Measurements from ENCODE around the gene ARHGAP30. TPM values are rescaled to one million over a fixed set of nuclear protein-coding genes. Genes with fewer than 3 reads are reported as not detected.
A peak's percentile ranks its signal among the peaks of the same experiment; 100 is the strongest.

The ARHGAP30 gene
- total RNA-seq, 2 donors from 2014 or later, result 192 to 198 TPM

GRCh38 chr1:161098210-161099068 is 28.7 kb upstream of the ARHGAP30 start, which contains the start of gene KLHDC9:
Gene KLHDC9, plus strand, starts transcription at chr1:161098361. Its CDS starts 175 bp downstream, at chr1:161098536.
- Mint-ChIP-seq H3K27ac (peak within 1 kb of the TSS; percentile 97), H3K27me3 (ENCODE audit: low read depth) (no peaks in the 10 kb centered on the region), H3K4me3 (peak within 1 kb of the TSS; percentile 90 to 91), H3K4me1 (ENCODE audit: low read depth) (peaks cover 40% of the 10 kb centered on the region), H3K9me3 (no peaks in the 10 kb centered on the region), H3K36me3 (ENCODE audit: insufficient read depth in 2 of 2) (peaks cover 5 to 7% of the 10 kb centered on the region in 2 donors)
- DNase-seq (peak; percentile 85 to 87), ATAC-seq (replicated peaks in 1 of 2) (peak; percentile 86 to 87)

- ATAC-seq (replicated peaks in 1 of 2) (no peak), DNase-seq (no peak)
- no peaks in the 10 kb centered on the region for H3K9me3 Mint-ChIP-seq
- no peak overlapping the region for H3K4me3 Mint-ChIP-seq
- no peaks in the 10 kb centered on the region for H3K27me3 Mint-ChIP-seq (ENCODE audit: low read depth)
- peaks cover 59% of the 10 kb centered on the region for H3K4me1 Mint-ChIP-seq (ENCODE audit: low read depth)
- no peak overlapping the region for H3K27ac Mint-ChIP-seq
- H3K36me3 Mint-ChIP-seq (ENCODE audit: insufficient read depth in 2 of 2), result peaks cover 2 to 4% of the 10 kb centered on the region in 2 donors
These were observed 26.8 kb upstream of the ARHGAP30 start for GRCh38 chr1:161096530-161096929.

- Mint-ChIP-seq H3K27me3 (ENCODE audit: low read depth) (no peaks in the 10 kb centered on the region), H3K36me3 (ENCODE audit: insufficient read depth in 2 of 2) (peaks cover 0 to 2% of the 10 kb centered on the region in 2 donors), H3K27ac (no peak overlapping the region), H3K9me3 (no peaks in the 10 kb centered on the region), H3K4me1 (ENCODE audit: low read depth) (peaks cover 64% of the 10 kb centered on the region), H3K4me3 (no peak overlapping the region)
- DNase-seq (no peak), ATAC-seq (replicated peaks in 1 of 2) (no peak)
These were observed 26.3 kb upstream of the ARHGAP30 start for GRCh38 chr1:161096015-161096414.

- ATAC-seq (replicated peaks in 1 of 2) (no peak), DNase-seq (no peak)
- Mint-ChIP-seq H3K27ac (peak overlapping the region; percentile 29), H3K27me3 (ENCODE audit: low read depth) (no peaks in the 10 kb centered on the region), H3K9me3 (no peaks in the 10 kb centered on the region), H3K4me3 (no peak overlapping the region), H3K4me1 (ENCODE audit: low read depth) (peaks cover 72% of the 10 kb centered on the region), H3K36me3 (ENCODE audit: insufficient read depth in 2 of 2) (peaks cover 0 to 2% of the 10 kb centered on the region in 2 donors)
These were observed 25.5 kb upstream of the ARHGAP30 start for GRCh38 chr1:161095230-161095629.

- H3K9me3 Mint-ChIP-seq, result no peaks in the 10 kb centered on the region
- H3K4me3 Mint-ChIP-seq, result no peak overlapping the region
- no peak overlapping the region for H3K27ac Mint-ChIP-seq
- peaks cover 0 to 2% of the 10 kb centered on the region in 2 donors for H3K36me3 Mint-ChIP-seq (ENCODE audit: insufficient read depth in 2 of 2)
- DNase-seq (no peak), ATAC-seq (replicated peaks in 1 of 2) (no peak)
- no peaks in the 10 kb centered on the region for H3K27me3 Mint-ChIP-seq (ENCODE audit: low read depth)
- H3K4me1 Mint-ChIP-seq (ENCODE audit: low read depth), result peaks cover 79% of the 10 kb centered on the region
These were observed 24.8 kb upstream of the ARHGAP30 start for GRCh38 chr1:161094481-161094880.

GRCh38 chr1:161092621-161093028 is 22.9 kb upstream of the ARHGAP30 start:
- peaks cover 78% of the 10 kb centered on the region for H3K4me1 Mint-ChIP-seq (ENCODE audit: low read depth)
- no peaks in the 10 kb centered on the region for H3K27me3 Mint-ChIP-seq (ENCODE audit: low read depth)
- H3K36me3 Mint-ChIP-seq (ENCODE audit: insufficient read depth in 2 of 2), result peaks cover 0 to 1% of the 10 kb centered on the region in 2 donors
- no peak overlapping the region for H3K27ac Mint-ChIP-seq
- DNase-seq, result peak; percentile 40 to 69
- peak overlapping the region; percentile 31 to 54 for H3K4me3 Mint-ChIP-seq
- ATAC-seq (replicated peaks in 1 of 2), result peak; percentile 91
- no peaks in the 10 kb centered on the region for H3K9me3 Mint-ChIP-seq

- DNase-seq, result no peak
- no peak overlapping the region for H3K4me3 Mint-ChIP-seq
- H3K27me3 Mint-ChIP-seq (ENCODE audit: low read depth), result no peaks in the 10 kb centered on the region
- ATAC-seq (replicated peaks in 1 of 2), result peak in 1 of 2 donors; percentile 1
- H3K27ac Mint-ChIP-seq, result no peak overlapping the region
- H3K36me3 Mint-ChIP-seq (ENCODE audit: insufficient read depth in 2 of 2), result no peaks in the 10 kb centered on the region
- H3K4me1 Mint-ChIP-seq (ENCODE audit: low read depth), result peaks cover 75% of the 10 kb centered on the region
- no peaks in the 10 kb centered on the region for H3K9me3 Mint-ChIP-seq
These were observed 22.3 kb upstream of the ARHGAP30 start for GRCh38 chr1:161091796-161092507.

- Mint-ChIP-seq H3K27me3 (ENCODE audit: low read depth) (no peaks in the 10 kb centered on the region), H3K27ac (no peak overlapping the region), H3K4me1 (ENCODE audit: low read depth) (peaks cover 67% of the 10 kb centered on the region), H3K4me3 (no peak overlapping the region), H3K36me3 (ENCODE audit: insufficient read depth in 2 of 2) (no peaks in the 10 kb centered on the region), H3K9me3 (no peaks in the 10 kb centered on the region)
- DNase-seq (no peak), ATAC-seq (replicated peaks in 1 of 2) (no peak)
These were observed 21.4 kb upstream of the ARHGAP30 start for GRCh38 chr1:161091093-161091492.

- Mint-ChIP-seq H3K4me3 (no peak overlapping the region), H3K9me3 (no peaks in the 10 kb centered on the region), H3K27me3 (ENCODE audit: low read depth) (no peaks in the 10 kb centered on the region), H3K36me3 (ENCODE audit: insufficient read depth in 2 of 2) (no peaks in the 10 kb centered on the region), H3K27ac (no peak overlapping the region), H3K4me1 (ENCODE audit: low read depth) (peaks cover 65% of the 10 kb centered on the region)
- peak in 1 of 2 donors; percentile 41 for ATAC-seq (replicated peaks in 1 of 2)
- DNase-seq, result no peak
These were observed 20.9 kb upstream of the ARHGAP30 start for GRCh38 chr1:161090617-161091016.

- ATAC-seq (replicated peaks in 1 of 2), result no peak
These were observed 20.2 kb upstream of the ARHGAP30 start for GRCh38 chr1:161089938-161090337.

GRCh38 chr1:161089251-161089924 is 19.7 kb upstream of the ARHGAP30 start, which contains the start of gene NECTIN4:
Gene NECTIN4, minus strand, starts transcription at chr1:161089558. Its CDS starts 262 bp downstream, at chr1:161089296.
- H3K4me1 Mint-ChIP-seq (ENCODE audit: low read depth), result peaks cover 61% of the 10 kb centered on the region
- no peak within 1 kb of the TSS for H3K27ac Mint-ChIP-seq
- no peak within 1 kb of the TSS for H3K4me3 Mint-ChIP-seq
- H3K36me3 Mint-ChIP-seq (ENCODE audit: insufficient read depth in 2 of 2), result no peaks in the 10 kb centered on the region
- H3K9me3 Mint-ChIP-seq, result no peaks in the 10 kb centered on the region
- no peak for DNase-seq
- no peak for ATAC-seq (replicated peaks in 1 of 2)
- no peaks in the 10 kb centered on the region for H3K27me3 Mint-ChIP-seq (ENCODE audit: low read depth)

More at GRCh38 chr1:161089938-161090337, 20.2 kb upstream of the ARHGAP30 start:
- H3K4me3 Mint-ChIP-seq, result no peak overlapping the region
- H3K9me3 Mint-ChIP-seq, result no peaks in the 10 kb centered on the region
- H3K27me3 Mint-ChIP-seq (ENCODE audit: low read depth), result no peaks in the 10 kb centered on the region
- H3K36me3 Mint-ChIP-seq (ENCODE audit: insufficient read depth in 2 of 2), result no peaks in the 10 kb centered on the region
- no peak for DNase-seq
- peaks cover 64% of the 10 kb centered on the region for H3K4me1 Mint-ChIP-seq (ENCODE audit: low read depth)
- no peak overlapping the region for H3K27ac Mint-ChIP-seq

GRCh38 chr1:161088587-161089110 is 19.0 kb upstream of the ARHGAP30 start:
- H3K4me3 Mint-ChIP-seq, result no peak overlapping the region
- ATAC-seq (replicated peaks in 1 of 2), result no peak
- H3K9me3 Mint-ChIP-seq, result no peaks in the 10 kb centered on the region
- H3K36me3 Mint-ChIP-seq (ENCODE audit: insufficient read depth in 2 of 2), result no peaks in the 10 kb centered on the region
- no peak for DNase-seq
- no peak overlapping the region for H3K27ac Mint-ChIP-seq
- H3K27me3 Mint-ChIP-seq (ENCODE audit: low read depth), result no peaks in the 10 kb centered on the region
- H3K4me1 Mint-ChIP-seq (ENCODE audit: low read depth), result peaks cover 56% of the 10 kb centered on the region

Data from activated T-cell treated with anti-CD3 and anti-CD28 coated beads, Interleukin-2, amount 50 U/mL, for 72 hours (primary cell).